ENCODE results near the gene FTH1. TPM values are rescaled to one million over a fixed set of nuclear protein-coding genes. Genes with fewer than 3 reads are reported as not detected.

FTH1 gene
- polyA plus RNA-seq, 1 donor from 2014 or later: 597 TPM

DNA sequence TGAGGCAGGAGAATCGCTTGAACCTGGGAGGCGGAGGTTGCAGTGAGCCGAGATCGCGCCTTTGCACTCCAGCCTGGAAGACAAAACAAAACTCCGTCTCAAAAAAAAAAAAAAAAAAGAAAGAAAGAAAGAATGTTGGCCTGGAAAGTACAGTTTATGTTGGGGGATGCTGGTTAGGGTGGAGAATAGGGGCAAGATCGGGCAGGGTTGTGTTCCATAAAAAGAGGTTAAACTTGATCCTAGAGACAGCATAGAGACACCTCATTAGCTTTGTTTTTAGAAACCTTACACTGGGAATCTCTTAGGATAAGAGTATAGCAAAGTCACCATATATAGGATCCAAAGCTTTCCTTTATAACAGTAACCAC, 1.9 kb upstream of the FTH1 start:
- Histone ChIP-seq H3F3A (ENCODE audit: insufficient read depth, low read length, poor library complexity, severe bottlenecking) (no peaks in the 10 kb centered on the region), H3K9me2 (ENCODE audit: insufficient read depth, low read length) (no peaks in the 10 kb centered on the region), H3K9me3 (ENCODE audit: low read length) (no peaks in the 10 kb centered on the region), H4K20me1 (ENCODE audit: insufficient read depth) (no peaks in the 10 kb centered on the region), H3K27me3 (ENCODE audit: insufficient read depth, low read depth, low read length) (no peaks in the 10 kb centered on the region), H3K36me3 (ENCODE audit: insufficient read depth, low read length) (peaks cover 8% of the 10 kb centered on the region), H3K9ac (ENCODE audit: low read length) (no peak overlapping the region), H3K4me2 (ENCODE audit: low read length) (no peak overlapping the region), H3K79me2 (replicated peaks; ENCODE audit: insufficient read depth, low read length) (peaks cover 23% of the 10 kb centered on the region), H2AFZ (ENCODE audit: low read depth, low read length) (no peak overlapping the region), H3K27ac (ENCODE audit: low read length) (no peak overlapping the region), H3K4me3 (ENCODE audit: low read length) (no peak overlapping the region)
- TF ChIP-seq, protein P1, sequence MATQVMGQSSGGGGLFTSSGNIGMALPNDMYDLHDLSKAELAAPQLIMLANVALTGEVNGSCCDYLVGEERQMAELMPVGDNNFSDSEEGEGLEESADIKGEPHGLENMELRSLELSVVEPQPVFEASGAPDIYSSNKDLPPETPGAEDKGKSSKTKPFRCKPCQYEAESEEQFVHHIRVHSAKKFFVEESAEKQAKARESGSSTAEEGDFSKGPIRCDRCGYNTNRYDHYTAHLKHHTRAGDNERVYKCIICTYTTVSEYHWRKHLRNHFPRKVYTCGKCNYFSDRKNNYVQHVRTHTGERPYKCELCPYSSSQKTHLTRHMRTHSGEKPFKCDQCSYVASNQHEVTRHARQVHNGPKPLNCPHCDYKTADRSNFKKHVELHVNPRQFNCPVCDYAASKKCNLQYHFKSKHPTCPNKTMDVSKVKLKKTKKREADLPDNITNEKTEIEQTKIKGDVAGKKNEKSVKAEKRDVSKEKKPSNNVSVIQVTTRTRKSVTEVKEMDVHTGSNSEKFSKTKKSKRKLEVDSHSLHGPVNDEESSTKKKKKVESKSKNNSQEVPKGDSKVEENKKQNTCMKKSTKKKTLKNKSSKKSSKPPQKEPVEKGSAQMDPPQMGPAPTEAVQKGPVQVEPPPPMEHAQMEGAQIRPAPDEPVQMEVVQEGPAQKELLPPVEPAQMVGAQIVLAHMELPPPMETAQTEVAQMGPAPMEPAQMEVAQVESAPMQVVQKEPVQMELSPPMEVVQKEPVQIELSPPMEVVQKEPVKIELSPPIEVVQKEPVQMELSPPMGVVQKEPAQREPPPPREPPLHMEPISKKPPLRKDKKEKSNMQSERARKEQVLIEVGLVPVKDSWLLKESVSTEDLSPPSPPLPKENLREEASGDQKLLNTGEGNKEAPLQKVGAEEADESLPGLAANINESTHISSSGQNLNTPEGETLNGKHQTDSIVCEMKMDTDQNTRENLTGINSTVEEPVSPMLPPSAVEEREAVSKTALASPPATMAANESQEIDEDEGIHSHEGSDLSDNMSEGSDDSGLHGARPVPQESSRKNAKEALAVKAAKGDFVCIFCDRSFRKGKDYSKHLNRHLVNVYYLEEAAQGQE (IDR thresholded peaks at IDR 0.05; ENCODE audit: borderline replicate concordance): no peak
- TF ChIP-seq POLR2AphosphoS5 (IDR thresholded peaks at IDR 0.05) (no peak), RAD21 (conservative IDR thresholded peaks at IDR 0.05) (no peak), SMC3 (conservative IDR thresholded peaks at IDR 0.05; ENCODE audit: poor library complexity) (no peak), TAF1 (IDR thresholded peaks at IDR 0.05; ENCODE audit: low read depth) (no peak), MXI1 (conservative IDR thresholded peaks at IDR 0.05; ENCODE audit: poor library complexity, severe bottlenecking) (no peak), EZH2 (IDR thresholded peaks at IDR 0.05; ENCODE audit: borderline replicate concordance, insufficient read depth, low read length, poor library complexity, severe bottlenecking) (no peak), EP300 (conservative IDR thresholded peaks at IDR 0.05; ENCODE audit: poor library complexity, severe bottlenecking) (no peak)
- TF ChIP-seq, protein P2, sequence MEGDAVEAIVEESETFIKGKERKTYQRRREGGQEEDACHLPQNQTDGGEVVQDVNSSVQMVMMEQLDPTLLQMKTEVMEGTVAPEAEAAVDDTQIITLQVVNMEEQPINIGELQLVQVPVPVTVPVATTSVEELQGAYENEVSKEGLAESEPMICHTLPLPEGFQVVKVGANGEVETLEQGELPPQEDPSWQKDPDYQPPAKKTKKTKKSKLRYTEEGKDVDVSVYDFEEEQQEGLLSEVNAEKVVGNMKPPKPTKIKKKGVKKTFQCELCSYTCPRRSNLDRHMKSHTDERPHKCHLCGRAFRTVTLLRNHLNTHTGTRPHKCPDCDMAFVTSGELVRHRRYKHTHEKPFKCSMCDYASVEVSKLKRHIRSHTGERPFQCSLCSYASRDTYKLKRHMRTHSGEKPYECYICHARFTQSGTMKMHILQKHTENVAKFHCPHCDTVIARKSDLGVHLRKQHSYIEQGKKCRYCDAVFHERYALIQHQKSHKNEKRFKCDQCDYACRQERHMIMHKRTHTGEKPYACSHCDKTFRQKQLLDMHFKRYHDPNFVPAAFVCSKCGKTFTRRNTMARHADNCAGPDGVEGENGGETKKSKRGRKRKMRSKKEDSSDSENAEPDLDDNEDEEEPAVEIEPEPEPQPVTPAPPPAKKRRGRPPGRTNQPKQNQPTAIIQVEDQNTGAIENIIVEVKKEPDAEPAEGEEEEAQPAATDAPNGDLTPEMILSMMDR (IDR thresholded peaks at IDR 0.05; ENCODE audit: poor library complexity, severe bottlenecking): no peak

DNA sequence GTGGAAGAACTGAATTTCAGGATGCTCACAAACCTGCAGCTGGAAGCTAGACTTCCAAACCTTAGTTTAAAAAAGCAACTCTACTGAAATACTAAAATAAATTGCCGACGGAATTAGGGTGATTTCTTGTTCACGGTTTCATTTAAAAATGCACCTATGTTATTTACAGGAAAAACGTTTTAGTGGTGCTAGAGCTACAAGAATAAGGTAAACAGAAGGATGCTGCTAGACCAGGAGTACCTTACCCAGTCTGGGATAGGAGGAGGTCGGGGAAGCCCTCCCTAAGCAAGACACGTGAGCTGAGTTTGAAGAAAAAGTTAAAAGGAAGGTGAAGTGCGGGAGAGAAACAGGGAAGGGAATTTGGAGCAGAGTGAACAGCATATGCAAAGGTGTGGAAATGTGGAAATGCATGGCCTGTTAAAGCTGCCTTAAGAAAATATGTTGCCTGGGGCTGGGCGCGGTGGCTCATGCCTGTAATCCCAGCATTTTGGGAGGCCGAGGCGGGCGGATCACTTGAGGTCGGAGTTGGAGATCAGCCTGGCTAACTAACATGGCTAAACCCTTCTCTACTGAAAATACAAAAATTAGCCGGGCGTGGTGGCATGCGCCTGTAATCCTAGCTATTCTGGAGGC, 1.4 kb upstream of the FTH1 start:
- Histone ChIP-seq H3K27ac (ENCODE audit: low read length) (peak overlapping the region; percentile 98), H3K27me3 (ENCODE audit: insufficient read depth, low read depth, low read length) (no peaks in the 10 kb centered on the region), H3K79me2 (replicated peaks; ENCODE audit: insufficient read depth, low read length) (peaks cover 23% of the 10 kb centered on the region), H4K20me1 (ENCODE audit: insufficient read depth) (no peaks in the 10 kb centered on the region), H3K9ac (ENCODE audit: low read length) (peak overlapping the region; percentile 97), H3K4me3 (ENCODE audit: low read length) (peak overlapping the region; percentile 86), H2AFZ (ENCODE audit: low read depth, low read length) (no peak overlapping the region), H3K4me2 (ENCODE audit: low read length) (peak overlapping the region; percentile 92), H3F3A (ENCODE audit: insufficient read depth, low read length, poor library complexity, severe bottlenecking) (no peaks in the 10 kb centered on the region), H3K36me3 (ENCODE audit: insufficient read depth, low read length) (peaks cover 8% of the 10 kb centered on the region), H3K9me2 (ENCODE audit: insufficient read depth, low read length) (no peaks in the 10 kb centered on the region), H3K9me3 (ENCODE audit: low read length) (no peaks in the 10 kb centered on the region)
- TF ChIP-seq, protein P2 (IDR thresholded peaks at IDR 0.05; ENCODE audit: poor library complexity, severe bottlenecking): no peak
- TF ChIP-seq RAD21 (conservative IDR thresholded peaks at IDR 0.05) (no peak), EZH2 (IDR thresholded peaks at IDR 0.05; ENCODE audit: borderline replicate concordance, insufficient read depth, low read length, poor library complexity, severe bottlenecking) (no peak), MXI1 (conservative IDR thresholded peaks at IDR 0.05; ENCODE audit: poor library complexity, severe bottlenecking) (no peak), SMC3 (conservative IDR thresholded peaks at IDR 0.05; ENCODE audit: poor library complexity) (no peak), EP300 (conservative IDR thresholded peaks at IDR 0.05; ENCODE audit: poor library complexity, severe bottlenecking) (no peak), POLR2AphosphoS5 (IDR thresholded peaks at IDR 0.05) (no peak), TAF1 (IDR thresholded peaks at IDR 0.05; ENCODE audit: low read depth) (no peak)
- TF ChIP-seq, protein P1 (IDR thresholded peaks at IDR 0.05; ENCODE audit: borderline replicate concordance): no peak
